Measurements from ENCODE around the gene ELAC2. TPM values are rescaled to one million over a fixed set of nuclear protein-coding genes. Genes with fewer than 3 reads are reported as not detected.

The ELAC2 gene
- total RNA-seq, 1 donor from 2014 or later: 37.1 TPM

DNA sequence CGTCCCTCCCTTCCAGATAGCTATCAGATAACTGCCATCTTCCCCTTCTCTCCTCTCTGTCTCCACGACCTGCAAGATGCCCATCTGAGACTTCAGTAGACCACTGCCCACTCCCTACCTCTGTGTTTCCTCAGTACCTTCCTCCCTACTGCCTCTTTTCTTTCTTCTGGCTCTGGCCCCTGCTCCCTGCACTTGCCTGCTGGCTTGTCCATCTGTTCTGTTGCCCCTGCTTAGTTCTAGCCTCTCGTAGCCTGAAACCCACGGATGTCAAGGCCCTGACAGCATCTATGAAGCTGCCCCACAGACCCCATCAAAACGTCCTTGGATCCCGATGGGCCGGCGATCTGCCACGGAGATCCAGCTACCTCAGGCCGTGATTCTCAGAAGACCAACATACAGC lies 53.0 kb downstream of the ELAC2 start:
- no peaks in the 10 kb centered on the region for H3K9me3 ChIP-seq (ENCODE audit: control insufficient read depth in 3 of 3, low read length in 3 of 3)

GRCh38 chr17:12964162-12964561 lies 53.7 kb downstream of the ELAC2 start:
- no peak overlapping the region for H3K4me3 ChIP-seq (ENCODE audit: low read length in 3 of 3)
- no peak overlapping the region for H3K9ac ChIP-seq (ENCODE audit: low read depth in 1 of 3, low read length in 3 of 3)
- no peaks in the 10 kb centered on the region for H3K9me3 ChIP-seq (ENCODE audit: control insufficient read depth in 3 of 3, low read length in 3 of 3)
- H3K27ac ChIP-seq (ENCODE audit: low read depth, low read length): no peak overlapping the region
- H3K36me3 ChIP-seq (ENCODE audit: control insufficient read depth in 3 of 3, insufficient read depth in 3 of 3, low read length in 3 of 3): no peaks in the 10 kb centered on the region
- H3K27me3 ChIP-seq (ENCODE audit: control insufficient read depth in 3 of 3, insufficient read depth in 3 of 3, low read length in 3 of 3): no peaks in the 10 kb centered on the region
- no peaks in the 10 kb centered on the region for H3K4me1 ChIP-seq (ENCODE audit: control insufficient read depth in 3 of 3, insufficient read depth in 3 of 3, low read length in 3 of 3)

More for the DNA sequence above, 53.0 kb downstream of the ELAC2 start:
- Histone ChIP-seq H3K27ac (ENCODE audit: low read depth, low read length) (no peak overlapping the region), H3K36me3 (ENCODE audit: control insufficient read depth in 3 of 3, insufficient read depth in 3 of 3, low read length in 3 of 3) (no peaks in the 10 kb centered on the region), H3K9ac (ENCODE audit: low read depth in 1 of 3, low read length in 3 of 3) (no peak overlapping the region), H3K27me3 (ENCODE audit: control insufficient read depth in 3 of 3, insufficient read depth in 3 of 3, low read length in 3 of 3) (no peaks in the 10 kb centered on the region), H3K4me1 (ENCODE audit: control insufficient read depth in 3 of 3, insufficient read depth in 3 of 3, low read length in 3 of 3) (no peaks in the 10 kb centered on the region), H3K4me3 (ENCODE audit: low read length in 3 of 3) (no peak overlapping the region)

GRCh38 chr17:12963505-12963904 lies 54.3 kb downstream of the ELAC2 start:
- Histone ChIP-seq H3K9me3 (ENCODE audit: control insufficient read depth in 3 of 3, low read length in 3 of 3) (no peaks in the 10 kb centered on the region), H3K9ac (ENCODE audit: low read depth in 1 of 3, low read length in 3 of 3) (no peak overlapping the region), H3K36me3 (ENCODE audit: control insufficient read depth in 3 of 3, insufficient read depth in 3 of 3, low read length in 3 of 3) (no peaks in the 10 kb centered on the region), H3K27me3 (ENCODE audit: control insufficient read depth in 3 of 3, insufficient read depth in 3 of 3, low read length in 3 of 3) (no peaks in the 10 kb centered on the region), H3K4me3 (ENCODE audit: low read length in 3 of 3) (no peak overlapping the region), H3K27ac (ENCODE audit: low read depth, low read length) (no peak overlapping the region), H3K4me1 (ENCODE audit: control insufficient read depth in 3 of 3, insufficient read depth in 3 of 3, low read length in 3 of 3) (no peaks in the 10 kb centered on the region)

- no peak overlapping the region for H3K9ac ChIP-seq (ENCODE audit: low read depth in 1 of 3, low read length in 3 of 3)
- H3K4me1 ChIP-seq (ENCODE audit: control insufficient read depth in 3 of 3, insufficient read depth in 3 of 3, low read length in 3 of 3): no peaks in the 10 kb centered on the region
- H3K4me3 ChIP-seq (ENCODE audit: low read length in 3 of 3): no peak overlapping the region
- H3K36me3 ChIP-seq (ENCODE audit: control insufficient read depth in 3 of 3, insufficient read depth in 3 of 3, low read length in 3 of 3): peaks cover 0 to 6% (median 0%) of the 10 kb centered on the region in 3 donors
- no peak overlapping the region for H3K27ac ChIP-seq (ENCODE audit: low read depth, low read length)
- H3K9me3 ChIP-seq (ENCODE audit: control insufficient read depth in 3 of 3, low read length in 3 of 3): peaks cover 0 to 3% (median 0%) of the 10 kb centered on the region in 3 donors
- H3K27me3 ChIP-seq (ENCODE audit: control insufficient read depth in 3 of 3, insufficient read depth in 3 of 3, low read length in 3 of 3): no peaks in the 10 kb centered on the region
Measured at GRCh38 chr17:12961655-12962054, 56.2 kb downstream of the ELAC2 start.

DNA sequence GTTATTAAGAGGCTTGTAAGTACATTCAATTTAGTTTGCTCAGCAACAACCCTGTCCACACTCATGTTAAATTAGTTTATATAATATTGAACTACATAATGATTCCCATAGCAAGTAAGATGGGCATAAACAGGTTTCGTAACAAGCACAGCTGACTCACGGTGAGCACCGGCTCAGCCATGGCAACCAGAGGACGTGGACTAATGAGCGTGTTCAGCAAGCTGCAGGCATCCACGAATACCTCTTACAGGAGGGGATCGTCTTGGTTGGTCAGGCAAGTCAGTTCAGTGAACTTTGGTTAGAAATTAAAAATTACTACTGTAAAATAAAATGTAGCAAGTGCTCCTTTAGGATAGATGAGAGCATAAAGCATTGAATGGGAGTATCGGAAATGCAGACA lies 58.4 kb downstream of the ELAC2 start:
- Histone ChIP-seq H3K36me3 (ENCODE audit: control insufficient read depth in 3 of 3, insufficient read depth in 3 of 3, low read length in 3 of 3) (peaks cover 0 to 6% (median 0%) of the 10 kb centered on the region in 3 donors), H3K4me1 (ENCODE audit: control insufficient read depth in 3 of 3, insufficient read depth in 3 of 3, low read length in 3 of 3) (no peaks in the 10 kb centered on the region), H3K27me3 (ENCODE audit: control insufficient read depth in 3 of 3, insufficient read depth in 3 of 3, low read length in 3 of 3) (no peaks in the 10 kb centered on the region), H3K4me3 (ENCODE audit: low read length in 3 of 3) (no peak overlapping the region), H3K27ac (ENCODE audit: low read depth, low read length) (no peak overlapping the region), H3K9ac (ENCODE audit: low read depth in 1 of 3, low read length in 3 of 3) (no peak overlapping the region), H3K9me3 (ENCODE audit: control insufficient read depth in 3 of 3, low read length in 3 of 3) (peaks cover 0 to 3% (median 0%) of the 10 kb centered on the region in 3 donors)

- Histone ChIP-seq H3K27me3 (ENCODE audit: control insufficient read depth in 3 of 3, insufficient read depth in 3 of 3, low read length in 3 of 3) (no peaks in the 10 kb centered on the region), H3K36me3 (ENCODE audit: control insufficient read depth in 3 of 3, insufficient read depth in 3 of 3, low read length in 3 of 3) (peaks cover 0 to 6% (median 0%) of the 10 kb centered on the region in 3 donors), H3K9me3 (ENCODE audit: control insufficient read depth in 3 of 3, low read length in 3 of 3) (peaks cover 0 to 3% (median 0%) of the 10 kb centered on the region in 3 donors), H3K27ac (ENCODE audit: low read depth, low read length) (no peak overlapping the region), H3K9ac (ENCODE audit: low read depth in 1 of 3, low read length in 3 of 3) (no peak overlapping the region), H3K4me1 (ENCODE audit: control insufficient read depth in 3 of 3, insufficient read depth in 3 of 3, low read length in 3 of 3) (no peaks in the 10 kb centered on the region), H3K4me3 (ENCODE audit: low read length in 3 of 3) (no peak overlapping the region)
Measured at GRCh38 chr17:12958786-12959185, 59.0 kb downstream of the ELAC2 start.

- Histone ChIP-seq H3K27me3 (ENCODE audit: control insufficient read depth in 3 of 3, insufficient read depth in 3 of 3, low read length in 3 of 3) (no peaks in the 10 kb centered on the region), H3K9ac (ENCODE audit: low read depth in 1 of 3, low read length in 3 of 3) (no peak overlapping the region), H3K27ac (ENCODE audit: low read depth, low read length) (no peak overlapping the region), H3K9me3 (ENCODE audit: control insufficient read depth in 3 of 3, low read length in 3 of 3) (peaks cover 0 to 3% (median 0%) of the 10 kb centered on the region in 3 donors), H3K36me3 (ENCODE audit: control insufficient read depth in 3 of 3, insufficient read depth in 3 of 3, low read length in 3 of 3) (peaks cover 0 to 6% (median 0%) of the 10 kb centered on the region in 3 donors), H3K4me1 (ENCODE audit: control insufficient read depth in 3 of 3, insufficient read depth in 3 of 3, low read length in 3 of 3) (peaks cover 0 to 5% (median 0%) of the 10 kb centered on the region in 3 donors), H3K4me3 (ENCODE audit: low read length in 3 of 3) (no peak overlapping the region)
Measured at GRCh38 chr17:12955521-12955920, 62.3 kb downstream of the ELAC2 start.

- Histone ChIP-seq H3K9ac (ENCODE audit: low read depth in 1 of 3, low read length in 3 of 3) (no peak overlapping the region), H3K27ac (ENCODE audit: low read depth, low read length) (no peak overlapping the region), H3K27me3 (ENCODE audit: control insufficient read depth in 3 of 3, insufficient read depth in 3 of 3, low read length in 3 of 3) (no peaks in the 10 kb centered on the region), H3K4me3 (ENCODE audit: low read length in 3 of 3) (no peak overlapping the region), H3K9me3 (ENCODE audit: control insufficient read depth in 3 of 3, low read length in 3 of 3) (peaks cover 0 to 3% (median 0%) of the 10 kb centered on the region in 3 donors), H3K36me3 (ENCODE audit: control insufficient read depth in 3 of 3, insufficient read depth in 3 of 3, low read length in 3 of 3) (peaks cover 0 to 8% (median 0%) of the 10 kb centered on the region in 3 donors), H3K4me1 (ENCODE audit: control insufficient read depth in 3 of 3, insufficient read depth in 3 of 3, low read length in 3 of 3) (peaks cover 0 to 5% (median 0%) of the 10 kb centered on the region in 3 donors)
Measured at GRCh38 chr17:12953156-12953555, 64.7 kb downstream of the ELAC2 start.

DNA sequence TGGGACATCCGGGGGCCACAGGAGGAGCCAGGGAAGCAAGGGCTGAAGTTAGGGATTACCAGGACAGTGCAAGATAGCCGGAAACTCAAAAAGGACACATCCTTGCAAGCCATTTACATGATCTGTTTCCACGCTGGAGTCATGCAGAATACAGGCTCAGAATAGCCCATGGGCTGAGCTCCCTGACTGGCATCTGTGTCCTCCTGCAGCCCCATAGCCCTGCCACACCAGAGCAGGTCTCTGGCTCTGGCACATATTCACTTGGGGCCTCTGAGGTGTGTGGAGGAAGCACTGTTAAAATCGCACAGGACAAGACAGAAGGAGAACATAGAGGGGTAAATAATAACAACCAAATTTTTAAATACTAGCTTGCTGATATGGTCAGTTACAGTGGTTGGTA lies 65.8 kb downstream of the ELAC2 start:
- Histone ChIP-seq H3K4me1 (ENCODE audit: control insufficient read depth in 3 of 3, insufficient read depth in 3 of 3, low read length in 3 of 3) (peaks cover 0 to 5% (median 0%) of the 10 kb centered on the region in 3 donors), H3K27me3 (ENCODE audit: control insufficient read depth in 3 of 3, insufficient read depth in 3 of 3, low read length in 3 of 3) (no peaks in the 10 kb centered on the region), H3K9me3 (ENCODE audit: control insufficient read depth in 3 of 3, low read length in 3 of 3) (no peaks in the 10 kb centered on the region), H3K9ac (ENCODE audit: low read depth in 1 of 3, low read length in 3 of 3) (no peak overlapping the region), H3K27ac (ENCODE audit: low read depth, low read length) (no peak overlapping the region), H3K36me3 (ENCODE audit: control insufficient read depth in 3 of 3, insufficient read depth in 3 of 3, low read length in 3 of 3) (peaks cover 0 to 2% (median 0%) of the 10 kb centered on the region in 3 donors), H3K4me3 (ENCODE audit: low read length in 3 of 3) (no peak overlapping the region)

DNA sequence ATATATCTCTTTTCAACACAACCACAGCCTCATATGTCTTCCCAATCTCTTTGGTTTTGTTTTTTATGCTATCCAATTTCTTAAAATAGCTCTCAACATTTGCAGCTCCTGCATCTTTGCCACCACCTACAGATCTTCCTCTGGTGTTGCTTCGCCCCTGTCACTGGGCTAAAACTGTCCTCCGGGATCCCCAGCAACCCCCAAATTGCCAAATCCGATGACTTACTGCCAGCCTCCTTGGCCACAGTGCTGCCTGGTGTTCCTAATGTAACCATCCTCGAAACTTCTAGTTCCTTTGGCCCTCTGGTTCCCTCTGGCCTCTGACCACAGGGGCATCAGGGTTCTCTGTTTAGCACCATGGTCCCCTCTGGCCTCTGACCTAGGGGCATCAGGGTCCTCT lies 70.8 kb downstream of the ELAC2 start:
- Histone ChIP-seq H3K36me3 (ENCODE audit: control insufficient read depth in 3 of 3, insufficient read depth in 3 of 3, low read length in 3 of 3) (peaks cover 0 to 2% (median 0%) of the 10 kb centered on the region in 3 donors), H3K27ac (ENCODE audit: low read depth, low read length) (no peak overlapping the region), H3K9ac (ENCODE audit: low read depth in 1 of 3, low read length in 3 of 3) (no peak overlapping the region), H3K9me3 (ENCODE audit: control insufficient read depth in 3 of 3, low read length in 3 of 3) (no peaks in the 10 kb centered on the region), H3K27me3 (ENCODE audit: control insufficient read depth in 3 of 3, insufficient read depth in 3 of 3, low read length in 3 of 3) (no peaks in the 10 kb centered on the region), H3K4me3 (ENCODE audit: low read length in 3 of 3) (no peak overlapping the region), H3K4me1 (ENCODE audit: control insufficient read depth in 3 of 3, insufficient read depth in 3 of 3, low read length in 3 of 3) (peaks cover 0 to 3% (median 0%) of the 10 kb centered on the region in 3 donors)
